CD4-positive, CD25-positive, alpha-beta regulatory T cell (primary cell): ENCODE results near the gene SPRED2. TPM values are rescaled to one million over a fixed set of nuclear protein-coding genes. Genes with fewer than 3 reads are reported as not detected.

ENCODE experiments used
- ATAC-seq, 2 donors: fragments of 150-1000 bp; cut with Tn5 transposase; one replicate each; pipeline ENCODE4 v1.10.0; 2021; ENCODE audit warnings: low read depth in 2 of 2, moderate number of reproducible peaks in 2 of 2, moderate library complexity in 1 of 2
- DNase-seq, 3 donors: peaks; one replicate each; pipeline versions ENCODE4 v3.0.0 to v3.0.0-alpha.2; 2012 to 2022; ENCODE audit warnings: mixed read lengths in 1 of 3
- H3K27ac ChIP-seq: one replicate; pipeline ENCODE4 v1.7.0; 2013; ENCODE audit warnings: mild to moderate bottlenecking, low read length; ENCODE audit not compliant: insufficient read depth, poor library complexity, severe bottlenecking
- H3K27me3 ChIP-seq: one replicate; pipeline ENCODE4 v1.7.0; 2013; ENCODE audit warnings: low read length; ENCODE audit not compliant: control insufficient read depth, insufficient read depth
- H3K36me3 ChIP-seq: one replicate; pipeline ENCODE4 v1.7.0; 2013; ENCODE audit warnings: mild to moderate bottlenecking, low read length, moderate library complexity; ENCODE audit not compliant: control insufficient read depth, insufficient read depth
- H3K4me1 ChIP-seq: 2 replicates; pipeline ENCODE4 v1.7.0; 2013; ENCODE audit warnings: mild to moderate bottlenecking, low read length; ENCODE audit not compliant: insufficient read depth, control insufficient read depth, poor library complexity, severe bottlenecking
- H3K4me3 ChIP-seq: one replicate; pipeline ENCODE4 v1.7.0; 2013; ENCODE audit warnings: low read depth, mild to moderate bottlenecking, low read length, moderate library complexity
- H3K9me3 ChIP-seq, 2 experiments: 1 replicate in 1 of 2; 2 replicates in 1 of 2; pipeline ENCODE4 v1.7.0; 2013; ENCODE audit warnings: low read length in 2 of 2, mild to moderate bottlenecking in 1 of 2, moderate library complexity in 1 of 2; ENCODE audit not compliant: control insufficient read depth in 2 of 2
- H3K27ac Mint-ChIP-seq, 3 donors: one replicate each; pipeline ENCODE4 v1.8.0; 2020 to 2022; ENCODE audit warnings: mild to moderate bottlenecking in 3 of 3, mixed read lengths in 3 of 3, moderate library complexity in 2 of 3
- H3K27me3 Mint-ChIP-seq: one replicate; pipeline ENCODE4 v1.8.0; 2022; ENCODE audit warnings: mild to moderate bottlenecking, mixed read lengths
- H3K36me3 Mint-ChIP-seq: one replicate; pipeline ENCODE4 v1.8.0; 2020; ENCODE audit warnings: mixed read lengths
- H3K4me1 Mint-ChIP-seq, 4 donors: one replicate each; pipeline ENCODE4 v1.8.0; 2020 to 2022; ENCODE audit warnings: mixed read lengths in 4 of 4, mild to moderate bottlenecking in 1 of 4
- H3K4me3 Mint-ChIP-seq, 4 donors: one replicate each; pipeline ENCODE4 v1.8.0; 2020 to 2022; ENCODE audit warnings: mild to moderate bottlenecking in 4 of 4, mixed read lengths in 4 of 4, moderate library complexity in 3 of 4
- H3K9me3 Mint-ChIP-seq, 7 donors: one replicate each; pipeline ENCODE4 v1.8.0; 2020 to 2022; ENCODE audit warnings: mixed read lengths in 7 of 7, mild to moderate bottlenecking in 3 of 7, moderate library complexity in 2 of 7
- polyA plus RNA-seq, 4 donors: library from polyadenylated mRNA; unstranded; fragments of 300-500 nt; fragmentation: Illumina TruSeq; gene quantifications; one replicate each; pipeline ENCODE4 v1.2.3, GENCODE V29; 2021
- total RNA-seq: library from RNA; stranded (reverse); gene quantifications from one replicate; pipeline ENCODE4 v1.2.3, GENCODE V29; 2022

SPRED2 gene
- total and polyA plus RNA-seq, 5 donors from 2014 or later: 0.23 to 6.3 (median 1.1) TPM

DNA sequence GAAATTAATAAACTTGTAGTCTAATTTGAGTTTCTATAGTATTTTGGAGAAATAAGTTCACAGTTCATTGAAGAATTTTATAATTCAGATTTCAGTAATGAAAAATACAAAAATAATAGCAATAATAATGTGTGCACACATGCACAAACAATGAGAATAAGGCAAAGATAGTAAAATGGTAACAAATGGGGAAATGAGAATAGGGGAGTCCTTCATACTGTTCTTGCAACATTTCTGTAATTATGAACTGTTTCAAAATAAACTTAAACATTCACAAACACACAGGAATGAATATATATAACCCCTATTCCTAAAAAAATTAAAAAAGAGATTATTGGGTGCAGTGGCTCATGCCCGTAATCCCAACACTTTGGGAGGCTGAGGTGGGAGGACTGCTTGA, 63.9 kb downstream of the SPRED2 start:
- Histone ChIP-seq H3K4me3 (no peak overlapping the region), H3K4me1 (no peaks in the 10 kb centered on the region), H3K9me3 (no peaks in the 10 kb centered on the region), H3K36me3 (no peaks in the 10 kb centered on the region), H3K27me3 (no peaks in the 10 kb centered on the region), H3K27ac (no peak overlapping the region)
- H3K27ac Mint-ChIP-seq: no peak overlapping the region
- no peak for ATAC-seq
- H3K9me3 Mint-ChIP-seq: no peaks in the 10 kb centered on the region
- no peaks in the 10 kb centered on the region for H3K27me3 Mint-ChIP-seq
- H3K36me3 Mint-ChIP-seq: no peaks in the 10 kb centered on the region
- H3K4me3 Mint-ChIP-seq: no peak overlapping the region
- H3K4me1 Mint-ChIP-seq: peaks cover 12 to 16% (median 14%) of the 10 kb centered on the region in 4 donors
- no peak for DNase-seq

DNA sequence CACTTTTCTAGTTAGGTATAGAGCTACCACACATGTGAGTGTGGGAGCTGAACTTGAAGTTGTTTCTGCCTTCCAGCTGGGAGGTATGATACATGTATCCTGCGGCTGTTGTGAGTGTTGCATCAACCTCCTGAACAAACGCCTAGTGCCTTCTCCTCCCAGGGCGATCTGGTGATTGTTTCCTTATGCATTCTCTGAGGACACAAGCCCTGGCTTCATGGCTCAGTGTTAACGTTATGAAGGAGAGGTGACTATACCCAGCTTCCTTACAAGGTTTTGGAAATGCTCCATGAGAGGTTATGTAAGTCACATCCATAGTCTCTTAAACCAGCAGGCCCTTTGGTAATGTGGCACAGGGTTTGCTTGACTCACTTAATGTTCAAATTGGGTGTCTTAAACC, 64.9 kb downstream of the SPRED2 start:
- H3K4me3 Mint-ChIP-seq: no peak overlapping the region
- DNase-seq (no peak), ATAC-seq (no peak)
- Histone ChIP-seq H3K4me1 (no peaks in the 10 kb centered on the region), H3K27ac (no peak overlapping the region), H3K9me3 (no peaks in the 10 kb centered on the region), H3K27me3 (no peaks in the 10 kb centered on the region), H3K4me3 (no peak overlapping the region), H3K36me3 (no peaks in the 10 kb centered on the region)
- no peaks in the 10 kb centered on the region for H3K9me3 Mint-ChIP-seq
- no peaks in the 10 kb centered on the region for H3K27me3 Mint-ChIP-seq
- H3K4me1 Mint-ChIP-seq: peaks cover 10 to 16% (median 14%) of the 10 kb centered on the region in 4 donors
- H3K36me3 Mint-ChIP-seq: no peaks in the 10 kb centered on the region
- no peak overlapping the region for H3K27ac Mint-ChIP-seq

- Histone ChIP-seq H3K27me3 (no peaks in the 10 kb centered on the region), H3K4me3 (peak overlapping the region; percentile 33), H3K9me3 (no peaks in the 10 kb centered on the region), H3K36me3 (no peaks in the 10 kb centered on the region), H3K27ac (no peak overlapping the region), H3K4me1 (no peaks in the 10 kb centered on the region)
- ATAC-seq (peak; percentile 87 to 89), DNase-seq (peak in 1 of 3 donors; percentile 73)
- peaks cover 10 to 20% (median 16%) of the 10 kb centered on the region in 4 donors for H3K4me1 Mint-ChIP-seq
- H3K9me3 Mint-ChIP-seq: no peaks in the 10 kb centered on the region
- H3K27me3 Mint-ChIP-seq: no peaks in the 10 kb centered on the region
- peak overlapping the region in 3 of 4 donors; percentile 15 to 80 (median 64) for H3K4me3 Mint-ChIP-seq
- H3K27ac Mint-ChIP-seq: peak overlapping the region in 1 of 3 donors; percentile 54
- H3K36me3 Mint-ChIP-seq: no peaks in the 10 kb centered on the region
These were observed 65.7 kb downstream of the SPRED2 start for GRCh38 chr2:65366595-65367125.

GRCh38 chr2:65364986-65365733, 67.2 kb downstream of the SPRED2 start:
- H3K9me3 ChIP-seq: no peaks in the 10 kb centered on the region
- Mint-ChIP-seq H3K27ac (no peak overlapping the region), H3K36me3 (no peaks in the 10 kb centered on the region), H3K4me3 (peak overlapping the region in 1 of 4 donors; percentile 21), H3K4me1 (peaks cover 10 to 30% (median 25%) of the 10 kb centered on the region in 4 donors), H3K9me3 (peaks cover 0 to under 1% (median 0%) of the 10 kb centered on the region in 7 donors), H3K27me3 (no peaks in the 10 kb centered on the region)
- ATAC-seq: no peak
- no peak overlapping the region for H3K27ac ChIP-seq
- H3K36me3 ChIP-seq: no peaks in the 10 kb centered on the region
- H3K27me3 ChIP-seq: no peaks in the 10 kb centered on the region
- DNase-seq: no peak
- no peaks in the 10 kb centered on the region for H3K4me1 ChIP-seq
- no peak overlapping the region for H3K4me3 ChIP-seq

GRCh38 chr2:65363879-65364666, 68.3 kb downstream of the SPRED2 start:
- H3K36me3 Mint-ChIP-seq: no peaks in the 10 kb centered on the region
- H3K4me3 Mint-ChIP-seq: no peak overlapping the region
- Histone ChIP-seq H3K36me3 (no peaks in the 10 kb centered on the region), H3K27me3 (no peaks in the 10 kb centered on the region), H3K27ac (no peak overlapping the region), H3K4me3 (no peak overlapping the region), H3K4me1 (no peaks in the 10 kb centered on the region), H3K9me3 (no peaks in the 10 kb centered on the region)
- ATAC-seq (no peak), DNase-seq (no peak)
- H3K9me3 Mint-ChIP-seq: peaks cover 0 to 1% (median 0%) of the 10 kb centered on the region in 7 donors
- H3K27ac Mint-ChIP-seq: no peak overlapping the region
- H3K27me3 Mint-ChIP-seq: no peaks in the 10 kb centered on the region
- H3K4me1 Mint-ChIP-seq: peaks cover 10 to 31% (median 25%) of the 10 kb centered on the region in 4 donors

GRCh38 chr2:65361623-65362022, 70.8 kb downstream of the SPRED2 start:
- H3K36me3 ChIP-seq: no peaks in the 10 kb centered on the region
- no peaks in the 10 kb centered on the region for H3K9me3 ChIP-seq
- H3K27ac ChIP-seq: no peak overlapping the region
- H3K4me3 ChIP-seq: no peak overlapping the region
- Mint-ChIP-seq H3K4me1 (peaks cover 6 to 25% (median 22%) of the 10 kb centered on the region in 4 donors), H3K27me3 (no peaks in the 10 kb centered on the region), H3K4me3 (no peak overlapping the region), H3K9me3 (peaks cover 0 to 1% (median 0%) of the 10 kb centered on the region in 7 donors), H3K27ac (peak overlapping the region in 2 of 3 donors; percentile 16 to 18), H3K36me3 (no peaks in the 10 kb centered on the region)
- no peaks in the 10 kb centered on the region for H3K27me3 ChIP-seq
- ATAC-seq: peak in 1 of 2 donors; percentile 8
- peak in 1 of 3 donors; percentile 51 for DNase-seq
- H3K4me1 ChIP-seq: no peaks in the 10 kb centered on the region

- H3K4me3 Mint-ChIP-seq: no peak overlapping the region
- DNase-seq: no peak
- H3K27me3 Mint-ChIP-seq: no peaks in the 10 kb centered on the region
- no peaks in the 10 kb centered on the region for H3K4me1 ChIP-seq
- H3K9me3 Mint-ChIP-seq: peaks cover 0 to 1% (median 0%) of the 10 kb centered on the region in 7 donors
- no peaks in the 10 kb centered on the region for H3K27me3 ChIP-seq
- no peak for ATAC-seq
- no peaks in the 10 kb centered on the region for H3K36me3 Mint-ChIP-seq
- no peaks in the 10 kb centered on the region for H3K36me3 ChIP-seq
- H3K27ac Mint-ChIP-seq: no peak overlapping the region
- H3K9me3 ChIP-seq: no peaks in the 10 kb centered on the region
- H3K4me1 Mint-ChIP-seq: peaks cover 0 to 22% (median 16%) of the 10 kb centered on the region in 4 donors
- no peak overlapping the region for H3K27ac ChIP-seq
- no peak overlapping the region for H3K4me3 ChIP-seq
These were observed 72.0 kb downstream of the SPRED2 start for GRCh38 chr2:65360441-65360840.
